Suprapubic skin (tissue), 4 donors: ENCODE data around the gene KIRREL3. TPM values are rescaled to one million over a fixed set of nuclear protein-coding genes. Genes with fewer than 3 reads are reported as not detected.

ENCODE experiments used
- DNase-seq, 2 donors: peaks; one replicate each; pipeline ENCODE4 v3.0.0-alpha.2; 2019; ENCODE audit warnings: low spot score in 2 of 2
- H3K27ac ChIP-seq: fragments of 200-600 bp; sonication (generic); one replicate; pipeline ENCODE4 v1.5.1; 2019
- H3K27me3 ChIP-seq: fragments of 200-600 bp; sonication (generic); one replicate; pipeline ENCODE4 v1.5.1; 2019
- H3K36me3 ChIP-seq: fragments of 200-600 bp; sonication (generic); one replicate; pipeline ENCODE4 v1.5.1; 2019
- H3K4me1 ChIP-seq: fragments of 200-600 bp; sonication (generic); one replicate; pipeline ENCODE4 v1.5.1; 2019
- H3K4me3 ChIP-seq: fragments of 200-600 bp; sonication (generic); one replicate; pipeline ENCODE4 v1.5.1; 2019; ENCODE audit warnings: mild to moderate bottlenecking
- H3K9me3 ChIP-seq: fragments of 200-600 bp; sonication (generic); one replicate; pipeline ENCODE4 v1.5.1; 2019
- EP300 ChIP-seq: sonication (generic); formaldehyde crosslinking; IDR thresholded peaks from one replicate; pipeline ENCODE4 v1.6.1; 2017; ENCODE audit warnings: antibody characterized with exemption
- POLR2A ChIP-seq, 2 donors: fragments of 450-650 bp; IDR thresholded peaks; one replicate each; pipeline ENCODE4 v1.6.1; 2017; ENCODE audit warnings: antibody characterized with exemption in 2 of 2, mild to moderate bottlenecking in 2 of 2, moderate library complexity in 2 of 2
- POLR2AphosphoS5 ChIP-seq, 3 donors: sonication (generic); formaldehyde crosslinking; IDR thresholded peaks; one replicate each; pipeline ENCODE4 v1.6.1; 2017; ENCODE audit warnings: antibody characterized with exemption in 3 of 3
- WGBS: methylation state at CpG from one replicate; pipeline ENCODE4 v1.1.5; 2018; 5-methylcytosine and 5-hydroxymethylcytosine counted together
- total RNA-seq, 4 donors: library from RNA; depleted of rRNA; stranded (reverse); fragments of >200 nt; gene quantifications; one replicate each; pipeline ENCODE4 v1.1.0, GENCODE V29; 2016
- TF ChIP-seq, protein P1 (sequence below), 2 donors: fragments of 200-600 bp in 1 of 2; fragments of 450-650 bp in 1 of 2; sonication (generic) in 1 of 2; IDR thresholded peaks; one replicate each; pipeline ENCODE4 v1.5.1; 2016 to 2019; ENCODE audit warnings: antibody characterized with exemption in 2 of 2, mild to moderate bottlenecking in 1 of 2, moderate library complexity in 1 of 2

KIRREL3 gene
- total RNA-seq, 4 donors from 2014 or later: 0.17 TPM; not detected in 3

DNA sequence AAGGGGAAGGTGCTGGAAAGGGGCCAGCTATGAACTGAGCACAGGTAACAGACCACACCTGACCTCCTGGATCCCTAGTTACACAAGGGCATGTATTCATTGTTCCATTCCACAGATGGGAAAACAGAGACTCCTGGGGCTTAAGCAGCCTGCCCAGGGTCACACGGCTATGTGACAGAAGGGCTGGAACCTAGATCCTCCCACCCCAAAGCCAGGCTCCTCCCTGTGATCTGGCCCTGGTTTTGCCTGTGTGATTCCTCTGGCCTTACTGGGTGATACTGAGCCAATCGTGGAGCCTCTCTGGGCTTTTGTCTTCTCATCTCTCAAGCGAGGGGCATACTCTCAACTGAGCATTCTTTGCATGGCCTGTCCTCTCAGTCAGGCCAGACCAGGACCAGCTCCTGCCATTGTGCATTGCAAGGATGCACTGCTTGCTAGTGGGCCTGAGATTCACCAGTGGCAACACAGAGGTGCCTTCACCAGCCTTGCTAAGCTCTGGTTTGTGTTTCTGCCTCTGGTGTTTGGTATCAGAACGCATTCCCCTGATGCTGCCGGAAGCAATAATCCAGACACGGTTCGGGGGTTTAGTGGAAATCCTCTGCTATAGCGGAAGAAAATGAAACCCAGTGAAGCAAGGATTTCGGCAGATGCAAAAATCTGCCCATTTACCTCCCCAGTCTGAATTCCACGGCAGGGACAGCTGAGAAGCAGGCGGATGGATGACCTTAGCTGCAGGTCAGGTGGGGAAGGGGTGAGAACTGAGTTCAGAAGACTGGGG, 418.5 kb downstream of the KIRREL3 start:
- Histone ChIP-seq H3K27me3 (no peaks in the 10 kb centered on the region), H3K4me3 (no peak overlapping the region), H3K36me3 (no peaks in the 10 kb centered on the region), H3K27ac (no peak overlapping the region), H3K4me1 (peaks cover 9% of the 10 kb centered on the region), H3K9me3 (no peaks in the 10 kb centered on the region)
- no peak for DNase-seq
- WGBS: 86% methylated on average over 11 of the region's 11 CpGs
- TF ChIP-seq EP300 (no peak), POLR2AphosphoS5 (IDR thresholded peaks at IDR 0.05) (no peak), POLR2A (IDR thresholded peaks at IDR 0.05) (no peak)
- TF ChIP-seq, protein P1, sequence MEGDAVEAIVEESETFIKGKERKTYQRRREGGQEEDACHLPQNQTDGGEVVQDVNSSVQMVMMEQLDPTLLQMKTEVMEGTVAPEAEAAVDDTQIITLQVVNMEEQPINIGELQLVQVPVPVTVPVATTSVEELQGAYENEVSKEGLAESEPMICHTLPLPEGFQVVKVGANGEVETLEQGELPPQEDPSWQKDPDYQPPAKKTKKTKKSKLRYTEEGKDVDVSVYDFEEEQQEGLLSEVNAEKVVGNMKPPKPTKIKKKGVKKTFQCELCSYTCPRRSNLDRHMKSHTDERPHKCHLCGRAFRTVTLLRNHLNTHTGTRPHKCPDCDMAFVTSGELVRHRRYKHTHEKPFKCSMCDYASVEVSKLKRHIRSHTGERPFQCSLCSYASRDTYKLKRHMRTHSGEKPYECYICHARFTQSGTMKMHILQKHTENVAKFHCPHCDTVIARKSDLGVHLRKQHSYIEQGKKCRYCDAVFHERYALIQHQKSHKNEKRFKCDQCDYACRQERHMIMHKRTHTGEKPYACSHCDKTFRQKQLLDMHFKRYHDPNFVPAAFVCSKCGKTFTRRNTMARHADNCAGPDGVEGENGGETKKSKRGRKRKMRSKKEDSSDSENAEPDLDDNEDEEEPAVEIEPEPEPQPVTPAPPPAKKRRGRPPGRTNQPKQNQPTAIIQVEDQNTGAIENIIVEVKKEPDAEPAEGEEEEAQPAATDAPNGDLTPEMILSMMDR (IDR thresholded peaks at IDR 0.05): no peak

DNA sequence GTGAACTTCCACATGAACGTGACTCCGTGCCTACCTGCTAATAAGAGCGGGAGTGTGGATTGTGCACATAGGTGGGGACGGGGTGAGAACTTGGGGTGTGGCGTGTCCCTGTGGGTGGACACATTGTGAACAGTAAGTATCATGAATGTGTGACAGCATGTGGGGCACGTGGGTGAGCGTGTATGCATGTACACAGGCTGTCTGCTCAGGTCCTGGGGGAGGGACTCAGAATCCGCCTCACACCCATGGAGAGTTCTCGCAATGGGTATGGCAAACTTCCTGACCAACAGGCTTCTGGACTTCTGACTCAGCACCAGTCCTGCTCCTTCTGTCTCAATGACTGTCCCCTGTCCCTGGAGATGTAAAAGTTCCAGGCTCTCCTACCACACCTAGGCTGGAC, 422.1 kb downstream of the KIRREL3 start:
- DNase-seq: no peak
- H3K36me3 ChIP-seq: no peaks in the 10 kb centered on the region
- TF ChIP-seq EP300 (no peak), POLR2AphosphoS5 (IDR thresholded peaks at IDR 0.05) (no peak), POLR2A (IDR thresholded peaks at IDR 0.05) (no peak)
- TF ChIP-seq, protein P1 (IDR thresholded peaks at IDR 0.05): no peak
- 74% methylated on average over 9 of the region's 9 CpGs for WGBS
- H3K27ac ChIP-seq: no peak overlapping the region
- no peak overlapping the region for H3K4me3 ChIP-seq
- no peaks in the 10 kb centered on the region for H3K27me3 ChIP-seq
- no peaks in the 10 kb centered on the region for H3K4me1 ChIP-seq
- H3K9me3 ChIP-seq: no peaks in the 10 kb centered on the region

DNA sequence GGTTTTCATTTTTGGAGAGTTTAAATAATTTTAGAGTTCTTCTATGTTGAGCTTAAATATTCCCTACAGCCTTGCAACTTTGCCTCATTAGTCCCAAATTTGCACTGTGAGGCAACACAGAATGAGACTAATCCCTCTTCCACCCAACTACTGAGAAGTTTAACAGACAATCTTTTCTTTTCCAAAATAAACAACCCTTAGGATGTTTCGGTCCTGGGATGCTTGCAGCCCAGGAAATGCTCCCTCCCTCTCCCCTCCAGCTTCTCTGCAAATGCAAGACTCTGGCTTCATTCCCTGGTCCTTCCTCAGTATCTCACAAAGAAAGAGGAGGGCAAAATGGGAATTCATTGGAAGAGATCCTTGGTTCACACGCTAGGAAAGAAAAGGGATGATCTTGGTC, 422.5 kb downstream of the KIRREL3 start:
- Histone ChIP-seq H3K27me3 (peaks cover 3% of the 10 kb centered on the region), H3K4me1 (no peaks in the 10 kb centered on the region), H3K4me3 (no peak overlapping the region), H3K9me3 (no peaks in the 10 kb centered on the region), H3K36me3 (no peaks in the 10 kb centered on the region), H3K27ac (no peak overlapping the region)
- TF ChIP-seq POLR2A (IDR thresholded peaks at IDR 0.05): no peak
- TF ChIP-seq, protein P1 (IDR thresholded peaks at IDR 0.05): no peak
- no peak for TF ChIP-seq POLR2AphosphoS5 (IDR thresholded peaks at IDR 0.05)
- TF ChIP-seq EP300: no peak
- 47% methylated on average over 2 of the region's 2 CpGs for WGBS
- DNase-seq: no peak

DNA sequence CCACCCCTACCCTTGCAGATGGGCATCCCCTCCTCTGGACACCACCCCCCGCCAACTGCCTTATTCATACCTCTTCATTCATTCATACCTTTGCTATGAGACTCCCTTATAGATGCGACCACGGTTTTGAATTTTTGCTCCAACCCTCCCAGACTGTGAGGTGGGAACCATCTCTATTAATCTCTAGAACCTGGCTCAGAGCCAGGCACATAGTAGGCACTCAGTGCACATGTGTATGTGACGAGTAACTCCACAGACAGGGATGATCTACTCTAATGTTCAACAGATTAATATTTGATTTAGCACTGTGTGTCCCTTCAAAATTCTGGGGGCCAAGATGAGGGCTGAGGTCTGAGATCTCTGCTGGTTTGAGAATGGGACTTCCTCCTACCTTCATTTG, 424.7 kb downstream of the KIRREL3 start:
- 87% methylated on average over 4 of the region's 4 CpGs for WGBS
- H3K4me1 ChIP-seq: no peaks in the 10 kb centered on the region
- H3K27me3 ChIP-seq: peaks cover 22% of the 10 kb centered on the region
- no peak for TF ChIP-seq POLR2A (IDR thresholded peaks at IDR 0.05)
- TF ChIP-seq, protein P1 (IDR thresholded peaks at IDR 0.05): no peak
- no peak for TF ChIP-seq POLR2AphosphoS5 (IDR thresholded peaks at IDR 0.05)
- no peak for TF ChIP-seq EP300
- H3K36me3 ChIP-seq: no peaks in the 10 kb centered on the region
- no peak overlapping the region for H3K4me3 ChIP-seq
- H3K9me3 ChIP-seq: no peaks in the 10 kb centered on the region
- H3K27ac ChIP-seq: no peak overlapping the region
- no peak for DNase-seq

DNA sequence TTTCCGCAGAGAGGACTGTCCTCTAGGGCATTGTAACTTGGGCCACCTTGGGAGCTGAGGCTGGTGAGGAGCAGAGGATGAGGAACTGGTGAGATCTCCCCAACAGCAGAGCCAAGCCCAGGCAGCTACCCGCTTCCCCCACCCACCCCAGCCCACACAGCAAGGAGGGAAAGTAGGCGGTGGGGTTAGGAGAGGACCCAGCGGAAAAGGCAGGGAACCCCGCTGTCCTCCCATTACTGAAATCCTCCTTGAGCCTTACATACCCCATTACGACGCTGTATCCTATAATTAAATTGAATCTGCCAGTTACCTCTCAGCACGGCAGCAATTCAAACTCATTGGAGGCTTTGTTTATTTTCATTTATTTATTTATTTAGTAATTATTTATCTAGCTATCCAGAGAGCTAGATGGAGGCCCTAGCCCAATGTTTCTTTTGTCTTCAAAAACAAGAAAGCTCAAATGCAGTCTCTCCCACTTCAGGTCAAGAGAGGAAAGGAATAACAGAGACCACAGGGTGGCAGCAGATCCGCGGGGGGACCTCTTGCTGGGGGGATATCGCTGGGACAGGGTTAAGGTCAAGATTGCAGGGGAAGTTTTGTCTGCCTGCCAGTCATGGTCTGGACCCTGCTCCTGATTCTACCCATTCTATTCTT, 427.1 kb downstream of the KIRREL3 start:
- H3K36me3 ChIP-seq: no peaks in the 10 kb centered on the region
- no peaks in the 10 kb centered on the region for H3K9me3 ChIP-seq
- no peak for DNase-seq
- no peak overlapping the region for H3K27ac ChIP-seq
- WGBS: 59% methylated on average over 11 of the region's 11 CpGs
- H3K4me3 ChIP-seq: no peak overlapping the region
- TF ChIP-seq POLR2A (IDR thresholded peaks at IDR 0.05): no peak
- TF ChIP-seq POLR2AphosphoS5 (IDR thresholded peaks at IDR 0.05): no peak
- TF ChIP-seq, protein P1 (IDR thresholded peaks at IDR 0.05): no peak
- no peak for TF ChIP-seq EP300
- no peaks in the 10 kb centered on the region for H3K4me1 ChIP-seq
- H3K27me3 ChIP-seq: peaks cover 24% of the 10 kb centered on the region
